BE2C (cell line): ENCODE data around the gene FAXDC2.
"Not testable (repeated sequence)": the region's sequence is repeated elsewhere in the genome, so short reads cannot be mapped to it uniquely, and the experiment has no call there.

Source experiments
- DNase-seq: peaks from one replicate; pipeline ENCODE4 v3.0.0-alpha.2; 2020
- H3K27me3 ChIP-seq: fragments of 250-450 bp; sonication (Bioruptor Pico); 2 replicates; pipeline ENCODE4 v1.5.1; 2020; ENCODE audit warnings: mild to moderate bottlenecking
- H3K36me3 ChIP-seq: fragments of 250-450 bp; sonication (Bioruptor Pico); 2 replicates; pipeline ENCODE4 v1.5.1; 2020; ENCODE audit warnings: mild to moderate bottlenecking
- H3K4me1 ChIP-seq: fragments of 250-450 bp; sonication (Bioruptor Pico); 2 replicates; pipeline ENCODE4 v1.5.1; 2020
- H3K4me3 ChIP-seq: 2 replicates; pipeline ENCODE4 v1.5.1; 2011; ENCODE audit warnings: low read depth, low read length
- H3K9me3 ChIP-seq: fragments of 250-450 bp; sonication (Bioruptor Pico); 2 replicates; pipeline ENCODE4 v1.5.1; 2020
- CTCF ChIP-seq: IDR thresholded peaks from 2 replicates; pipeline ENCODE4 v1.5.1; 2012; ENCODE audit warnings: mild to moderate bottlenecking, low read depth, low read length

Gene FAXDC2

GRCh38 chr5:154830596-154830995, 19.8 kb downstream of the FAXDC2 start:
- Histone ChIP-seq H3K9me3 (no peaks in the 10 kb centered on the region), H3K36me3 (peaks cover 22% of the 10 kb centered on the region), H3K4me3 (no peak overlapping the region), H3K27me3 (no peaks in the 10 kb centered on the region), H3K4me1 (peaks cover 8% of the 10 kb centered on the region)
- TF ChIP-seq CTCF = no peak
- no peak for DNase-seq

GRCh38 chr5:154830219-154830595, 20.2 kb downstream of the FAXDC2 start:
- Histone ChIP-seq H3K36me3 (peaks cover 22% of the 10 kb centered on the region), H3K27me3 (no peaks in the 10 kb centered on the region), H3K4me1 (peaks cover 8% of the 10 kb centered on the region), H3K9me3 (no peaks in the 10 kb centered on the region), H3K4me3 (no peak overlapping the region)
- TF ChIP-seq CTCF = no peak
- DNase-seq = no peak

GRCh38 chr5:154829589-154830218, 20.7 kb downstream of the FAXDC2 start:
- no peak for TF ChIP-seq CTCF
- Histone ChIP-seq H3K27me3 (no peaks in the 10 kb centered on the region), H3K4me3 (no peak overlapping the region), H3K4me1 (peaks cover 7% of the 10 kb centered on the region), H3K36me3 (peaks cover 22% of the 10 kb centered on the region), H3K9me3 (no peaks in the 10 kb centered on the region)
- DNase-seq = no peak

GRCh38 chr5:154829181-154829588, 21.2 kb downstream of the FAXDC2 start:
- H3K4me3 ChIP-seq = no peak overlapping the region
- H3K36me3 ChIP-seq = peaks cover 23% of the 10 kb centered on the region
- no peaks in the 10 kb centered on the region for H3K27me3 ChIP-seq
- no peaks in the 10 kb centered on the region for H3K9me3 ChIP-seq
- DNase-seq = no peak
- peaks cover 2% of the 10 kb centered on the region for H3K4me1 ChIP-seq
- no peak for TF ChIP-seq CTCF

GRCh38 chr5:154824070-154824469, 26.3 kb downstream of the FAXDC2 start:
- no peaks in the 10 kb centered on the region for H3K4me1 ChIP-seq
- H3K9me3 ChIP-seq = no peaks in the 10 kb centered on the region
- no peaks in the 10 kb centered on the region for H3K27me3 ChIP-seq
- no peak for DNase-seq
- peaks cover 57% of the 10 kb centered on the region for H3K36me3 ChIP-seq
- TF ChIP-seq CTCF = no peak
- H3K4me3 ChIP-seq = no peak overlapping the region

- Histone ChIP-seq H3K36me3 (peaks cover 61% of the 10 kb centered on the region), H3K4me3 (no peak overlapping the region), H3K4me1 (no peaks in the 10 kb centered on the region), H3K27me3 (no peaks in the 10 kb centered on the region), H3K9me3 (no peaks in the 10 kb centered on the region)
- no peak for DNase-seq
- TF ChIP-seq CTCF = no peak
Measured at GRCh38 chr5:154823605-154824004, 26.8 kb downstream of the FAXDC2 start.

GRCh38 chr5:154822896-154823295, 27.5 kb downstream of the FAXDC2 start:
- H3K4me3 ChIP-seq, DNase-seq, H3K27me3 ChIP-seq: not testable (repeated sequence)

More at GRCh38 chr5:154822896-154823295, 27.5 kb downstream of the FAXDC2 start:
- not testable (repeated sequence) for H3K4me1 ChIP-seq, H3K9me3 ChIP-seq
- peaks cover 67% of the 10 kb centered on the region for H3K36me3 ChIP-seq
